Omental fat pad (tissue), 4 donors: ENCODE results near the gene PLAC8. TPM values are rescaled to one million over a fixed set of nuclear protein-coding genes. Genes with fewer than 3 reads are reported as not detected.

Experiments
- ATAC-seq: fragments of 150-250 bp; one replicate; pipeline ENCODE4 v1.9.1; 2016; ENCODE audit warnings: mild to moderate bottlenecking, moderate library complexity; ENCODE audit not compliant: low FRiP score
- DNase-seq: peaks from one replicate; pipeline ENCODE4 v3.0.0-alpha.2; 2019; ENCODE audit warnings: low spot score
- CTCF ChIP-seq, 3 donors: fragments of 450-650 bp; IDR thresholded peaks; one replicate each; pipeline ENCODE4 v1.5.1; 2016 to 2017; ENCODE audit warnings: antibody characterized with exemption in 3 of 3, mild to moderate bottlenecking in 3 of 3, moderate library complexity in 2 of 3
- total RNA-seq, 4 donors: library from RNA; depleted of rRNA; stranded (reverse); fragments of >200 nt; gene quantifications; one replicate each; pipeline ENCODE4 v1.1.0, GENCODE V29; 2016

Gene PLAC8
- total RNA-seq, 4 donors from 2014 or later = 2.6 to 7.6 (median 3.9) TPM

GRCh38 chr4:83040269-83040668, 74.3 kb downstream of the PLAC8 start:
- ATAC-seq (no peak), DNase-seq (no peak)
- no peak for TF ChIP-seq CTCF (IDR thresholded peaks at IDR 0.05)

Other genes with a start within 250 kb of the PLAC8 start
- gene SEC31A, start 223.6 kb downstream of the PLAC8 start, total RNA-seq = 100 to 1,000 TPM; 175 to 215 (median 183) TPM
- gene THAP9, start 214.0 kb downstream of the PLAC8 start, total RNA-seq = 10 to 100 TPM in 1 of 4 donors, 1 to 10 TPM in 3; 1.8 to 10.2 (median 2.9) TPM
- 10 to 100 TPM in 1 of 4 donors, 1 to 10 TPM in 3; 5.8 to 13.6 (median 7.7) TPM for gene LIN54, start 103.9 kb downstream of the PLAC8 start, total RNA-seq
- gene COPS4, start 79.5 kb downstream of the PLAC8 start, total RNA-seq = 10 to 100 TPM; 30.3 to 47.1 (median 39.1) TPM
- gene COQ2, start 170.1 kb upstream of the PLAC8 start, total RNA-seq = 10 to 100 TPM in 2 of 4 donors, 1 to 10 TPM in 2; 9.0 to 10.4 (median 9.8) TPM
- 10 to 100 TPM in 2 of 4 donors, 1 to 10 TPM in 2; 3.2 to 21.7 (median 9.6) TPM for gene HPSE, start 220.1 kb upstream of the PLAC8 start, total RNA-seq